GM19238 (cell line): ENCODE data around the gene MPC1.
"Not testable (repeated sequence)": the region's sequence is repeated elsewhere in the genome, so short reads cannot be mapped to it uniquely, and the experiment has no call there.

Experiments
- DNase-seq: peaks from one replicate; pipeline ENCODE4 v3.0.0; 2011; ENCODE audit warnings: low spot score; ENCODE audit not compliant: insufficient read length

MPC1 gene

GRCh38 chr6:166345672-166346071, 37.1 kb downstream of the MPC1 start:
- not testable (repeated sequence) for DNase-seq

- DNase-seq, result not testable (repeated sequence)
Measured at GRCh38 chr6:166344921-166345320, 37.8 kb downstream of the MPC1 start.

DNA sequence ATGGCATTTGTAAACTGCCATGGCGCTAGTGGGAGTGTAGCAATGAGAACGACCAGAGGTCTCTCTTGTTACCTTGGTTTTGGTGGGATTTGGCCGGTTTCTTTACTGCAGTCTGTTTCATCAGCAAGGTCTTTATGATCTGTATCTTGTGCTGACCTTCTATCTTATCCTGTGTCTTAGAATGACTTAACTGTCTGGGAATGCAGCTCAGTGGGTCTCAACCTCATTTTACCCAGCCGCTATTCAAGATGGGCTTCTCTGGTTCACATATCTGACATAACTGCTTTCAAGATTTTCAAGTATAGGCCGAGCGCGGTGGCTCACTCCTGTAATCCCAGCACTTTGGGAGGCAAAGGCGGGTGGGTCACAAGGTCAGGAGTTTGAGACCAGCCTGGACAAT, 38.5 kb downstream of the MPC1 start:
- DNase-seq, result no peak

- no peak for DNase-seq
Measured at GRCh38 chr6:166343150-166343487, 39.6 kb downstream of the MPC1 start.

- peak; percentile 85 for DNase-seq
Measured at GRCh38 chr6:166342349-166343149, 40.2 kb downstream of the MPC1 start, which contains the start of gene SFT2D1. Gene SFT2D1, minus strand, starts transcription at chr6:166342545. Its CDS starts 64 bp downstream, at chr6:166342481.

DNA sequence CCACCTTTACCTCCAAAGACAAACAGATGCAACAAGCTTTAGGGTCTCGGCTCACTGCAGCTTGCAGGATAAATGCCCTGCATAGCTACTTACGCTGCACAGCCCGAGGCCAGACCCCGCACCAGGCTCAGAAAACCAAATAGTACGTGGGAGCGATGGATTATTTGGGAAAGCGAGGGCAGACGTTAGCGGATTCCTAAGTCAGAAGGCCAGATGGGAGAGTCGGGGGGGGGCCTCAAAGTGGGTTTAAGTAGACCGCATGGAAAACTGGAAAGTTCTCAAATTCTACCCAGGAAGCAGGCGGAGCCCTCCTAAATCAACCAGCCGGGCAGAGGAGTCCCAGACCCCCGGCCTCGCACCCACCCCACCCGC, 40.8 kb downstream of the MPC1 start:
- no peak for DNase-seq

DNA sequence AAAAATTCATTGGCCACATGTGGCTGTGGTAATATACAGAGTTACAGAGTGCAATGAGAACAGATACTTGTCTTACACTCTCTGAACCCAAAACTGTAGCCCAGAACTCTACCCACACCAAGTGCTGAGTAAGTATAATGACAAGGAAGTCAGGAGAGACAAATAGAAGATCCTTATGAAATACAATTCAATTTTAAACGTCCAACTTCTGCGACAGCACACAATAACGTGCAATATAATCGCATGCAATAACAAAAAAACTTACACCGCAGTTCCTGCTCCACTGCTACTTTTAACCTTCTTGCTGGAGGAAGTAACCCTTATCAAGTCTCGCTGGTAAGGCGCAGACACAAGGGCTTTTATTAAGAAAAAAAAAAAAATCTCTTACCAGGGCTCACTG, 41.3 kb downstream of the MPC1 start:
- DNase-seq, result no peak

DNA sequence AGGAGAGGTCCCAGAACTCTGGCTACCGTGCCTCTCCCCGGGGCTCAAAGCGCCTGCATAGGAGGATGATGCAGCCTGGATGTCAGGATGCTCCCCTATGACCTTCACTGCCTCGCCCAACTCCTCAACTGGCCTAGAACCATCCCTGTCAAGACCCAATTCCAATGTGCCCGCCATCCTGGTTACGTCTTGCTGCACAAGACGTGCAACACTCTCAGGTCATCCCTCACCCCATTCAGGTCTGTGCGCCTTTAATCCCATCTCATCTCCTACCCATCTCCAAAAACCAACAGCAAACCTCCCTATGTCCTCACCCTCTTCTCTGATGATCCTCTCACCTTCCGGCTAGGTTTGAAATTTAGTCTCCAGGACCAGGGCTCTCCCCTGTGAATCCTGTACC, 43.9 kb downstream of the MPC1 start:
- DNase-seq, result no peak

GRCh38 chr6:166336847-166337246, 45.9 kb downstream of the MPC1 start:
- no peak for DNase-seq

GRCh38 chr6:166335378-166336302, 47.1 kb downstream of the MPC1 start:
- DNase-seq, result no peak

DNA sequence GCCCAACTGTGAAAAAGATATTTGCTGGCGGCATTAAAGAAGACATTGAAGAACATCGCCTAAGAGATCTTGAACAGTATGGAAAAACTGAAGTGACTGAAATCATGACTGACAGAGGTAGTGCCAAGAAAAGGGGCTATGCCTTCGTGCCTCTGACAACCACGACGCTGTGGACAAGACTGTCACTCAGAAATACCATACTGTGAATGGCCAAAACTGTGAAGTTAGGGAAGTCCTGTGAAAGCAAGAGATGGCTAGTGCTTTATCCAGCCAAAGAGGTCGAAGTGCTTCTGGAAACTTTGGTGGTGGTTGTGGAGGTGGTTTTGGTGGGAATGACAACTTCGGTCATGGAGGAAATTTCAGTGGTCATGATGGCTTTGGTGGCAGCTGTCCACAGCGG, 47.9 kb downstream of the MPC1 start:
- no peak for DNase-seq

GRCh38 chr6:166333172-166333995, 49.4 kb downstream of the MPC1 start:
- peak; percentile 45 for DNase-seq

- DNase-seq, result no peak
Measured at GRCh38 chr6:166331503-166332415, 51.0 kb downstream of the MPC1 start.

GRCh38 chr6:166330612-166331011, 52.1 kb downstream of the MPC1 start:
- DNase-seq, result no peak

GRCh38 chr6:166325383-166326042, 57.2 kb downstream of the MPC1 start:
- DNase-seq, result peak; percentile 33

GRCh38 chr6:166323395-166323794, 59.3 kb downstream of the MPC1 start:
- no peak for DNase-seq

GRCh38 chr6:166318649-166319600, 63.8 kb downstream of the MPC1 start:
- DNase-seq, result no peak

DNA sequence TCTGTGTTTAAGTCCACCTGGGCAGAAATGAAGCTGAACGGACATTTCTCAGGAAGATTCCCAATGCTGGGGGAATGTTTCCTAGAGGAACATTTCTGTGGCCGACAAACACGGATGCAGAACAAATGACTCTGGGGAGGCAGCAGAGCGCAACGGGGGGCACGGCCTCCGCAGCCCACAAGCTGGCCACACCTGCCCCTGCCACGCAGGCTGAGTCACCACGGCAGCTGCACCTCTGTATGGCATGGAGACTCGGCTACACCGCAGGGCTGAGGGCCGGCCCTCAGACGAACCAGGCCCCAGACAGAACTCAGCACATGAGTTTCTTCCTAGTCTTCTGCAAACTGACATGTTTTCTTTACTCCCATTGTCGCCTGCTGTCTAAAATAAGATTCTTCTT, 64.5 kb downstream of the MPC1 start:
- no peak for DNase-seq
